Measurements from ENCODE around the gene S100A6.
"Not testable (repeated sequence)": the region's sequence is repeated elsewhere in the genome, so short reads cannot be mapped to it uniquely, and the experiment has no call there.

The S100A6 gene

GRCh38 chr1:153535242-153536011, at the start of gene S100A6:
Gene S100A6, minus strand, starts transcription at chr1:153535991. Its CDS starts 652 bp downstream, at chr1:153535339.
- peak; percentile 42 for DNase-seq

GRCh38 chr1:153585006-153585405, 49.2 kb upstream of the S100A6 start:
- DNase-seq, result no peak

- no peak for DNase-seq
Measured at GRCh38 chr1:153583976-153584375, 48.2 kb upstream of the S100A6 start.

- not testable (repeated sequence) for DNase-seq
Measured at GRCh38 chr1:153583514-153583913, 47.7 kb upstream of the S100A6 start.

- not testable (repeated sequence) for DNase-seq
Measured at GRCh38 chr1:153582836-153583235, 47.0 kb upstream of the S100A6 start.

GRCh38 chr1:153578936-153579335, 43.1 kb upstream of the S100A6 start:
- no peak for DNase-seq

GRCh38 chr1:153578490-153578889, 42.7 kb upstream of the S100A6 start:
- no peak for DNase-seq

- no peak for DNase-seq
Measured at GRCh38 chr1:153577624-153578051, 41.8 kb upstream of the S100A6 start.

GRCh38 chr1:153577138-153577537, 41.3 kb upstream of the S100A6 start:
- no peak for DNase-seq

GRCh38 chr1:153575497-153575896, 39.7 kb upstream of the S100A6 start:
- not testable (repeated sequence) for DNase-seq

GRCh38 chr1:153575081-153575491, 39.3 kb upstream of the S100A6 start:
- DNase-seq, result not testable (repeated sequence)

- DNase-seq, result no peak
Measured at GRCh38 chr1:153573351-153573750, 37.6 kb upstream of the S100A6 start.

- peak; percentile 63 for DNase-seq
Measured at GRCh38 chr1:153572569-153573015, 36.8 kb upstream of the S100A6 start.

GRCh38 chr1:153571706-153572105, 35.9 kb upstream of the S100A6 start:
- DNase-seq, result no peak

- no peak for DNase-seq
Measured at GRCh38 chr1:153570874-153571273, 35.1 kb upstream of the S100A6 start.

- no peak for DNase-seq
Measured at GRCh38 chr1:153569465-153569864, 33.7 kb upstream of the S100A6 start.

- peak; percentile 85 for DNase-seq
Measured at GRCh38 chr1:153568367-153569099, 32.7 kb upstream of the S100A6 start.

- peak; percentile 64 for DNase-seq
Measured at GRCh38 chr1:153567621-153568366, 32.0 kb upstream of the S100A6 start.

- DNase-seq, result peak; percentile 91
Measured at GRCh38 chr1:153566414-153567371, 30.9 kb upstream of the S100A6 start.

GRCh38 chr1:153565529-153566374, 30.0 kb upstream of the S100A6 start, which contains the start of gene S100A2:
Gene S100A2, minus strand, starts transcription at chr1:153565844. Its CDS starts 1,967 bp downstream, at chr1:153563877.
- peak; percentile 72 for DNase-seq

- no peak for DNase-seq
Measured at GRCh38 chr1:153563991-153564390, 28.2 kb upstream of the S100A6 start.

Measured in stimulated activated CD4-positive, alpha-beta T cell treated with anti-CD3 and anti-CD28 coated beads, Interleukin-4, amount 100 ng/mL, for 24 hours (primary cell).